ENCODE results near the gene VPS13D.

GRCh38 chr1:12433323-12434053 is 203.7 kb downstream of the VPS13D start:
- TF ChIP-seq CTCF (IDR thresholded peaks at IDR 0.05; ENCODE audit: low read length): no peak
- TF ChIP-seq EZH2 (optimal IDR thresholded peaks at IDR 0.05; ENCODE audit: low read depth, low read length): no peak
- TF ChIP-seq EZH2phosphoT487 (IDR thresholded peaks at IDR 0.05; ENCODE audit: low read length): no peak
